GM23248 (cell line): ENCODE data around the gene MACROD2. TPM values are rescaled to one million over a fixed set of nuclear protein-coding genes. Genes with fewer than 3 reads are reported as not detected.

Experiments used
- DNase-seq: peaks from one replicate; pipeline ENCODE4 v3.0.0-alpha.2; 2015
- H2AFZ ChIP-seq: fragments of 200-600 bp; sonication (generic); 2 replicates; pipeline ENCODE4 v1.6.1; 2016; ENCODE audit warnings: antibody characterized with exemption
- H3F3A ChIP-seq: fragments of 200-600 bp; sonication (generic); 2 replicates; pipeline ENCODE4 v1.6.1; 2016; ENCODE audit warnings: mild to moderate bottlenecking, antibody characterized with exemption, mixed run types; ENCODE audit not compliant: insufficient read depth
- H3K27ac ChIP-seq: fragments of 200-600 bp; sonication (generic); 2 replicates; pipeline ENCODE4 v1.5.1; 2016; ENCODE audit warnings: mild to moderate bottlenecking
- H3K27me3 ChIP-seq: fragments of 200-600 bp; sonication (generic); replicated peaks from 2 replicates; pipeline ENCODE4 v1.6.1; 2016; ENCODE audit warnings: mild to moderate bottlenecking; ENCODE audit not compliant: insufficient read depth
- H3K36me3 ChIP-seq: fragments of 200-600 bp; sonication (generic); 2 replicates; pipeline ENCODE4 v1.6.1; 2016; ENCODE audit warnings: low read depth, mild to moderate bottlenecking
- H3K4me1 ChIP-seq: fragments of 200-600 bp; sonication (generic); 2 replicates; pipeline ENCODE4 v1.6.1; 2016; ENCODE audit warnings: mild to moderate bottlenecking; ENCODE audit not compliant: insufficient read depth
- H3K4me2 ChIP-seq: fragments of 200-600 bp; sonication (generic); one replicate; pipeline ENCODE4 v1.6.1; 2016; ENCODE audit warnings: mild to moderate bottlenecking; ENCODE audit not compliant: unreplicated experiment
- H3K4me3 ChIP-seq: fragments of 200-600 bp; sonication (generic); 2 replicates; pipeline ENCODE4 v1.5.1; 2016; ENCODE audit warnings: mild to moderate bottlenecking
- H3K79me2 ChIP-seq: fragments of 200-600 bp; sonication (generic); 2 replicates; pipeline ENCODE4 v1.6.1; 2016; ENCODE audit warnings: mild to moderate bottlenecking; ENCODE audit not compliant: insufficient read depth
- H3K9ac ChIP-seq: fragments of 200-600 bp; sonication (generic); 2 replicates; pipeline ENCODE4 v1.6.1; 2016; ENCODE audit warnings: mild to moderate bottlenecking
- H3K9me2 ChIP-seq: fragments of 200-600 bp; sonication (generic); 2 replicates; pipeline ENCODE4 v1.6.1; 2016; ENCODE audit warnings: mixed run types, mild to moderate bottlenecking, moderate library complexity; ENCODE audit not compliant: insufficient read depth
- H3K9me3 ChIP-seq: fragments of 200-600 bp; sonication (generic); one replicate; pipeline ENCODE4 v1.6.1; 2017; ENCODE audit warnings: low read depth
- H4K20me1 ChIP-seq: fragments of 200-600 bp; sonication (generic); 2 replicates; pipeline ENCODE4 v1.6.0; 2016; ENCODE audit not compliant: insufficient read depth
- EZH2 ChIP-seq: fragments of 200-600 bp; sonication (generic); IDR thresholded peaks from 2 replicates; pipeline ENCODE4 v1.6.1; 2018; ENCODE audit warnings: antibody characterized with exemption, mild to moderate bottlenecking; ENCODE audit not compliant: insufficient read depth, poor library complexity, severe bottlenecking
- EZH2phosphoT487 ChIP-seq: fragments of 200-600 bp; sonication (generic); IDR thresholded peaks from 2 replicates; pipeline ENCODE4 v1.6.1; 2018; ENCODE audit warnings: antibody characterized with exemption, moderate library complexity, mild to moderate bottlenecking, low read depth; ENCODE audit not compliant: insufficient read depth
- WGBS, 2 experiments: methylation state at CpG; one replicate each; pipeline ENCODE4 v1.1.6; 2015 to 2017; ENCODE audit warnings: low lambda C conversion rate in 2 of 2, low coverage in 1 of 2; ENCODE audit errors: missing lambda C conversion rate in 2 of 2; 5-methylcytosine and 5-hydroxymethylcytosine counted together
- in situ Hi-C: fragments of 300-500 bp; cut with MboI; formaldehyde crosslinking; loops from 2 replicates; pipeline ENCODE4 v1.15.0; 2020
- polyA plus RNA-seq: library from polyadenylated mRNA; unstranded; fragments of >200 nt; fragmentation: Nextera tagmentation; extraction: Ambion mirVana; gene quantifications from 2 replicates; pipeline ENCODE4 v1.2.1, GENCODE V29; 2016
- total RNA-seq: library from RNA; depleted of rRNA; stranded (reverse); fragments of >200 nt; shearing (Covaris generic); gene quantifications from 2 replicates; pipeline ENCODE4 v1.2.3, GENCODE V29; 2014

MACROD2 gene
- total and polyA plus RNA-seq, 2 experiments from 2014 or later = 1.1 to 3.1 TPM

- 16 to 22% methylated on average over 2 of the region's 2 CpGs for WGBS, 2 experiments
- Histone ChIP-seq H3K9ac (no peak overlapping the region), H3F3A (no peaks in the 10 kb centered on the region), H2AFZ (no peak overlapping the region), H3K27me3 (no peaks in the 10 kb centered on the region), H3K27ac (no peak overlapping the region), H4K20me1 (no peaks in the 10 kb centered on the region), H3K4me2 (no peak overlapping the region), H3K79me2 (no peaks in the 10 kb centered on the region), H3K4me3 (no peak overlapping the region), H3K4me1 (no peaks in the 10 kb centered on the region), H3K9me2 (no peaks in the 10 kb centered on the region), H3K36me3 (no peaks in the 10 kb centered on the region), H3K9me3 (no peaks in the 10 kb centered on the region)
- in situ Hi-C loops = no loop called here
- DNase-seq = no peak
- TF ChIP-seq EZH2 (no peak), EZH2phosphoT487 (no peak)
Measured at GRCh38 chr20:16078172-16078898, 2083.0 kb downstream of the MACROD2 start.

GRCh38 chr20:16081421-16081820, 2086.1 kb downstream of the MACROD2 start:
- no peak overlapping the region for H2AFZ ChIP-seq
- TF ChIP-seq EZH2phosphoT487 (no peak), EZH2 (no peak)
- H3K4me1 ChIP-seq = no peaks in the 10 kb centered on the region
- 0 to 6% methylated on average over 1 of the region's 1 CpG for WGBS, 2 experiments
- no peaks in the 10 kb centered on the region for H4K20me1 ChIP-seq
- no peaks in the 10 kb centered on the region for H3K79me2 ChIP-seq
- no peak overlapping the region for H3K4me3 ChIP-seq
- H3K9me2 ChIP-seq = no peaks in the 10 kb centered on the region
- no peaks in the 10 kb centered on the region for H3K36me3 ChIP-seq
- no peak for DNase-seq
- in situ Hi-C loops = no loop called here
- no peak overlapping the region for H3K4me2 ChIP-seq
- no peaks in the 10 kb centered on the region for H3F3A ChIP-seq
- H3K9me3 ChIP-seq = no peaks in the 10 kb centered on the region
- no peak overlapping the region for H3K9ac ChIP-seq
- H3K27ac ChIP-seq = no peak overlapping the region
- H3K27me3 ChIP-seq = no peaks in the 10 kb centered on the region

GRCh38 chr20:16082051-16082550, 2086.8 kb downstream of the MACROD2 start:
- no peak overlapping the region for H2AFZ ChIP-seq
- no peak overlapping the region for H3K27ac ChIP-seq
- H3K79me2 ChIP-seq = no peaks in the 10 kb centered on the region
- no peak for DNase-seq
- H3K9me3 ChIP-seq = no peaks in the 10 kb centered on the region
- H3K9me2 ChIP-seq = no peaks in the 10 kb centered on the region
- H4K20me1 ChIP-seq = no peaks in the 10 kb centered on the region
- H3F3A ChIP-seq = no peaks in the 10 kb centered on the region
- no peak overlapping the region for H3K9ac ChIP-seq
- no peaks in the 10 kb centered on the region for H3K36me3 ChIP-seq
- no peak for TF ChIP-seq EZH2
- TF ChIP-seq EZH2phosphoT487 = no peak
- H3K4me1 ChIP-seq = no peaks in the 10 kb centered on the region
- no peak overlapping the region for H3K4me3 ChIP-seq
- H3K4me2 ChIP-seq = no peak overlapping the region
- in situ Hi-C loops = no loop called here
- 52 to 61% methylated on average over 2 of the region's 2 CpGs for WGBS, 2 experiments
- no peaks in the 10 kb centered on the region for H3K27me3 ChIP-seq

GRCh38 chr20:16083639-16084280, 2088.4 kb downstream of the MACROD2 start:
- Histone ChIP-seq H3K9ac (no peak overlapping the region), H3K4me1 (no peaks in the 10 kb centered on the region), H3K27me3 (no peaks in the 10 kb centered on the region), H3K4me3 (no peak overlapping the region), H3F3A (no peaks in the 10 kb centered on the region), H3K36me3 (no peaks in the 10 kb centered on the region), H4K20me1 (no peaks in the 10 kb centered on the region), H3K4me2 (no peak overlapping the region), H3K9me3 (no peaks in the 10 kb centered on the region), H2AFZ (no peak overlapping the region), H3K9me2 (no peaks in the 10 kb centered on the region), H3K79me2 (no peaks in the 10 kb centered on the region), H3K27ac (no peak overlapping the region)
- in situ Hi-C loops = no loop called here
- no peak for DNase-seq
- TF ChIP-seq EZH2 (no peak), EZH2phosphoT487 (no peak)
